Activated CD4-positive, alpha-beta T cell treated with anti-CD3 and anti-CD28 coated beads, Interleukin-2, amount 50 U/mL, for 4 hours (primary cell): ENCODE results near the gene USP14.
"Not testable (repeated sequence)": the region's sequence is repeated elsewhere in the genome, so short reads cannot be mapped to it uniquely, and the experiment has no call there.

Source experiments
- DNase-seq, 2 experiments: peaks; one replicate each; pipeline ENCODE4 v3.0.0-alpha.2; 2020

The USP14 gene

DNA sequence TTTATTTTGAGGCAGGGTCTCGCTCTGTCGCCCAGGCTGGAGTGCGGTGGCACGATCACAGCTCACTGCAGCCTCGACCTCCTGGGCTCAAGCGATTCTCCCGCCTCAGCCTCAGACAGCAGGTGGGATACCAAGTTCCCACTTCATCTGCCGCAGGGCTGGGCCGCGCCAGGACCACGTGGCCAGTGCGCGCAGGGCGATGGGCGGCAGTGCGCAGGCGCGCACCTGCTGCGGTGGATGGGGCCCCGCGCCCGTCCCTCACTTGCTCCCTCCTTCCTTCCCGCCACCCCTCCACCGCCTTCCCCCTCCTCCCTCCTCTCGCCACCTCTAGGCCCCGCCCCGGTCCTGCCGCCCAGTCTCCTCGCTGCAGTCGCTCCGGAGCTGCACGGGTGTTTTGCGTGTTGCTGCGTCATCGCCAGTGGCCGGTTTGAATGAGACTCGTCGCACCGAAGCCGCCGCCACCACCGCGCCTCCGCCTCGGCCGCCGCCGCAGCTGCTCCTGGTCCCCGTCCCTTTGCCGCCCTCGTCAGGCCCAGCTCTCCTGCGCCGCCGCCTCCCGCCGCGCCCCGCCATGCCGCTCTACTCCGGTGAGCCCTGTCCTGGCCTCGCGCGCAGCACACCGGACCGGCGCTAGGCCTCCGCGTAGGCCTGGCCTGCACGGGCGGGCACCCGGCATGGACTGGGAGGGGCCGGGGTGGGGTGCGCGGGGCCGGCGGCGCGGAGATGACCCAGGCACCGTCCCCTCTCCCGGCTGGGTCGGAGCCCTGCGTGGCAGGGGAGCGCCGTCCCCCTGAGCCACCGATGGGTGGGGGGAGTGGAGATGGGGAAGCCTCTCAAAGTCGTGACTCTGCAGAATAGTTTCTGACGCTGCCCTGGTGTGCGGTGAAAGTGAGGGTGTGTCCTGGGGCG, at the start of gene USP14:
Gene USP14 (plus strand): TSS at position 430 of the 909 bp plus-strand sequence. CDS start 142 bp downstream, at position 572.
- DNase-seq: peak; percentile 97 to 98

DNA sequence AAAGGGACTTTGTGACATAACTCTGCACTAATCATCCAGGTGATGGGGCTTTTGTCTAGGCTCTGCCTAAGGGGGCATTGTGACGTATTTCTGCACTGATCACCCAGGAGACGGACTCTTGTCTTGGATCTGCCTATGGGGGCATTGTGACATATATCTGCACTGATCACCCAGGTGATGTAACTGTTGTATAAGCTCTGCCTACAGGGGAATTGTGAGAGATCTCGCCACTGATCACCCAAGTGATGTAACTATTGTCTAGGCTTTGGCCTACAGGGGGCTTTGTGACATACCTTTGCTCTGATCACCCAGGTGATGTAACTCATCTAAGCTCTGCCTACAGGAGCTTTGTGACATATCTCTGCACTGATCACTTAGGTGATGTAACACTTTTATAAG, 49.7 kb upstream of the USP14 start:
- not testable (repeated sequence) for DNase-seq

DNA sequence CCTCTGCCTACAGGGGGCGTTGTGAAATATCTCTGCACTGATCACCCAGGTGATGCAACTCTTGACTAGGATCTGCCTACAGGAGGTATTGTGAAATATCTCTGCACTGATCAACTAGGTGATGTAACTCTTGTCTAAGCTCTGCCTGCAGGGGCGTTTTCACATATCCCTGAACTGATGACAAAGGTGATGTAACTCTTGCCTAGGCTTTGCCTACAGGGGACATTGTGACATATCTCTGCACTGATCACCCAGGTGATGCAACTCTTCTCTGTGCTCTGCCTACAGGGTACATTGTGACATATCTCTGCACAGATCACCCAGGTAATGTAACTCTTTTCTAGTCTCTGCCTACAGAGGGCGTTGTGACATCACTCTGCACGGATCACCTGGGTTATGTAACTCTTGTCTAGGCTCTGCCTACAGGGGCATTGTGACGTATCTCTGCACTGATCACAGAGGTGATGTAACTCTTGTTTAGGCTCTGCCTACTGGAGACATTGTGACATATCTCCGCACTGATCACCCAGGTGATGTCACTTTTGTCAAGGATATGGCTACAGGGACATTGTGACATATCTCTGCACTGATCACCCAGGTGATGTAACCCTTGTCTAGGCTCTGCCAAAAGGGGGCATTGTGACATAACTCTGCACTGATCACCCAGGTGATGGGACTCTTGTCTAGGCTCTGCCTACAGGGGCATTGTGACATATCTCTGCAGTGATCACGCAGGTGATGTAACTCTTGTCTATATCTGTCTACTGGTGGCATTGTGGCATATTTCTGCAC, 49.0 kb upstream of the USP14 start:
- DNase-seq: peak in 1 of 2 experiments; percentile 31

DNA sequence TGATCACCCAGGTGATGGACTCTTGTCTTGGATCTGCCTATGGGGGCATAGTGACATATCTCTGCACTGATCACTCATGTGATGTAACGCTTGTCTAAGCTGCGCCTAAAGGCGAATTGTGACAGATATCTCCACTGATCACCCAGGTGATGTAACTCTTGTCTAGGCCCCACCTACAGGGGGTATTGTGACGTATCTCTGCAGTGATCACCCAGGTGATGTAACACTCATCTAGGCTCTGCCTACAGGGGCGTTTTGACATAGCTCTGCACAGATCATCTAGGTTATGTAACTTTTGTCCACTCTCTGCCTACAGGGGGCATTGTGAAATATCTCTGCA, 48.5 kb upstream of the USP14 start:
- DNase-seq: not testable (repeated sequence)

DNA sequence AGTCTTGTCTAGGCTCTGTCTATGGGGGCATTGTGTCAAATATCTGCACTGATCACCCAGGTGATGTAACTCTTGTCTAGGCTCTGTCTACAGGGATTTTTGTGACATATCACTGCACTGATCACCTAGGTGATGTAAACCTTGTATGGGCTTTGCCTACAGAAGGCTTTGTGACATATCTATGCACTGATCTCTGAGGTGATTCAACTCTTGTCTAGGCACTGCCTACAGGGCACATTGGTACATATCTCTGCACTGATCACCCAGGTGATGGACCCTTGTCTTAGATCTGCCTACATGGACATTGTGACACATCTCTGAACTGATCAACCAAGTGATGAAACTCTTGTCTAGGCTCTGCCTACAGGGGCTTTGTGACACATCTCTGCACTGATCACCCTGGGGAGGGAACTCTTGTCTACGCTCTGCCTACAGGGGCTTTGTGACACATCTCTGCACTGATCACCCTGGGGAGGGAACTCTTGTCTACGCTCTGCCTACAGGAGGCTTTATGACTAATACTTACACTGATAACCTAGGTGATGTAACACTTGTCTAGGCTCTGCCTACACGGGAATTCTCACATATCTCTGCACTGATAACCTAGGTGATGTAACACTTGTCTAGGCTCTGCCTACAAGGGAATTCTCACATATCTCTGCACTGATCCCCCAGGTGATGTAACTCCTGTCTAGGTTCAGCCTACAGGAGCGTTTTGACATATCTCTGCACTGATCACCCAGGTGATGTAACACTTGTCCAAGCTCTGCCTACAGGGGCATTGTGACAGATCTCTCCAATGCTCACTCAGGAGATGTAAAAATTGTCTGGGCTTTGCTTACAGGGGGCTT, 47.8 kb upstream of the USP14 start:
- peak; percentile 13 to 33 for DNase-seq

DNA sequence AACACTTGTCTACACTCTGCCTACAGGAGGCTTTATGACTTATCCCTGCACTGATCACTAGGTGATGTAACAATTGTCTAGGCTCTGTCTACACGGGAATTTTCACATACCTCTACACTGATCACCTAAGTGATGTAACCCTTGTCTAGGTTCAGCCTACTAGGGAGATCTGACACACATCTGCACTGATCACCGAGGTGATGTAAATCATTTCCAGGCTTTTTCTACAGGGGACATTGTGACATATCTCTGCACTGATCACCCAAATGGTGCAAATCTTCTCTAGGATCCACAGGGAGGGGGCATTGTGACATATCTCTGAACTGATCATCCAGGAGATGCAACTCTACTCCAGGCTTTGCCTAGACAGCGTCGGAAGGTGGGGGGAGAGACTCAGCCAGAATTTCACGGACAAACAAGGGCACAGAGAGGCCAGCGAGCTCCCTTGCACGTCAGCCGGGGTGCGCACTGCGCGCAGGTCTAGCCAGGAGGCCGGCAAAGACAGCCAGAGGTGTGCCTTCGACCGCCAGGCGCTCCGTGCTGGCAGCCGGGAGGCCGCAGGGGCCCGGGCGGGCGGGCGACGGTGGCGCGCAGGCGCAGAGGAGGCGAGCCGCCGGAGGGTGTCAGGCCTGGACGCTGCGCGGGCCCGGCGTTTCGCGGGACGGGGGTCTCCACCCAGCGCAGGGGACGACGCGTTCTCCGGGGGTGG, 46.9 kb upstream of the USP14 start:
- DNase-seq: peak; percentile 51 to 59

DNA sequence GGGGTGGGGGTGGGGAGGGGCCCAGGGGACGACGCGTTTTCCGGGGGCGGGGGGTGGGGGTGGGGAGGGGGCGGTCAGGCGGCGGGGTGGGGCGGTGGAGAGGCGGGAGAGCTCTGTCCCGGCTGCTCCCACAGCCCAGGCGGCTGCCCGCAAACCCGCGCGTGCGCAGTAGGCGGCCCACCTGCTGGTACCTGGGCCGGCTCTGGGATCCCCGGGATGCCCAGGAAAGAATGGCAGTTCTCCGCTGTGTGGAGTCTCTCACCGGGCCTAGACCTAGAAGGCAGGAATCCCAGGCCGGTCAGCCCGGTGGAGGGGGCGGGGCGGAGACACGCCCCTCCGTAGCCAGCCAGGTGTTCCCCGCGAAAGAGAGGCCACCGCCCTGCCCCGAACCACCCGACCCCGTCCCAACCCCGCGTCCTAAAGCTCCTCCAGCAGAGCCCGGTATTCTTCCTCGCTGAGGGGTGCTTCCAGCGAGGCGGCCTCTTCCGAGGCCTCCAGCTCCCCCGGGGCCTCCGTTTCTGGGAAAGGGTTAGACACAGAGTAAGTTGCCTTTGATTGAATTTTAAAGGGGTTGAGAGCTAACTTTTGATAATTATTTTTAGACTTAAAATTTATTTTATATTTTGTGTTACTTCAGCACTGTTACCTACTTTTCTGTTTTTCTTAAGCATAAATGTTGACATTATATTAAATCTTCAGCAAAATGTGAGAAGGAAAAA, 46.2 kb upstream of the USP14 start:
- DNase-seq: not testable (repeated sequence)

DNA sequence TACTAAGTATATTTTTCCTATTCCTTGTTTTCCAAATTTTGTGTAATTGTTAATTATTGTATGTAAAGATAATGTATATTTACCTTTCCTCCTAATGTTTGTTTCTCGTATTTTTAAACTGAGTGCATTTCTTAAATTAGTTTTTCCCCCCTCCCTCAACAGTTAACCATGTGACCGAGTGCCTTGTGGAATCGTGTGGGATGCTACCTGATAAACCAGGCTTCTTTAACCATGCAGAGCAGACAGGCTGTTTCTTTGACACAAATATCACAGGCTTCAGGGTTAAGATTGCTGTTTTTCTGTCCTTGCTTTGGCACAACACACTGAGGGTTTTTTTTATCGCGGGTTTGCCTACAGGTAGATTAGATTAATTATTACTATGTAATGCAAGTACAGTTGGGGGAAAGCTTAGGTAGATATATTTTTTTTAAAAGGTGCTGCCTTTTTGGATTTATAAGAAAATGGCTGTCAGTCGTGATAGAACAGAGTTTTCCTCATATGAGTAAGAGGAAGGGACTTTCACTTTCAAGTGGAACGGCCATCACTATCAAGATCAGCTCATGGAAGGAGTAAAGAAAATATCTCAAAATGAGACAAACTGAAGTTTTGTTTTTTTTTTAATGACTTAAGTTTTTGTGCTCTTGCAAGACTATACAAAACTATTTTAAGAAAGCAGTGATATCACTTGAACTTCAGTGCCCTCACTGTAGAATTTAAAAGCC, 37.7 kb upstream of the USP14 start:
- not testable (repeated sequence) for DNase-seq

DNA sequence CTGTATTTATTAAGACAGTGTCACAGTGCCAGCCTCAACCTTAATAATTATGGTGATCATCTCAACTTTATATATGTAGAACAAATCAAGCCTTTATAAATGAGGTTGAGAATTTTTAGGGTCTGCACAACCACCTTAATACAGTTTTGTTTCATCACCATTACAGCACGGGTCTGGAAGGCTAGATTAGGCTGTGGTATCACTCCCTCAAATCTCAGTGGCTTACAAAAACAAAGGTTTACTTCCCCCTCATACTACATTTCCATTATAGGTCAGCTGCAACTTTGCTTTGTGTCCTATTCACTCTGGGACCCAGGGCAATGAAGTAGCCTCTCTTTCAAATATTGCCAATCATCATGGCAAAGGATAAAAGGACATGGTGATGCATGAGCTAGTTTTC, 23.3 kb upstream of the USP14 start:
- no peak for DNase-seq

DNA sequence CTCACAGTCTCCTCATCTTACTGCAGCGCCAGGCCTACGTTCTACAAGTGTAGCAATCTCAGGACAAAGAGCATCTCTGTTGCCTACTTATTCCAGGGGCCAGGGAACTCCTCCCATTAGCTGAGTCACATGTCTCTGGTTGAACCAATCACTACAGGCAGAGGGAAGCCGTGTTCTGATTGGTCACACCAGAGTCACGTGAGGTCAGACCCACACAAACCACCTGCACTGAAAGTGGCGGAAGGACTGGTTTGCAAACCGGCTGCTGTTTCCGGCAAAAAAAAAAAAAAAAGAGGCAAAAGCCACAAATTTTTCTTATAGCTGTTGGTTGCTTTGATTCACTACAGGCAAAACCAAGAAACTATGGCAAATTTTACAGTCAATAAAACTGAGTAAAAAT, 21.9 kb upstream of the USP14 start:
- peak; percentile 4 to 6 for DNase-seq

DNA sequence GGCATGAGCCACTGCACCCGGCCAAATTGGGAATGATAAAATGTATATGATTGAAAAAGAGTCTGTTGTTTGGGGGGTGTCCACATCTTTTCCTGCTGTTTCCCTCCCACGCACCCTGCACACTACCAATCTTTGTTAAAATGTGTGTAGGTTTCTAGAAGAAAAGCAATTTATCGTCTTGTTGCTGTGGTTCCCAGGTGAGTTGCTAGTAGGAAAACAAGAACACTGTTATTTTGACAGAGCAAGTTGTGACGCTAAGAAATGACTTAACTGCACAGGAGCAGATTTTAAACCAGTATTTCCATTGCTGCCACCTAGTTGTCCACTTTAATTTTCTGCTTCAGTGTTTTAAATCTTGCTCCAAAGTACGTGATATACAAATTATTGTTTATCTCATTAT, 21.0 kb upstream of the USP14 start:
- no peak for DNase-seq

DNA sequence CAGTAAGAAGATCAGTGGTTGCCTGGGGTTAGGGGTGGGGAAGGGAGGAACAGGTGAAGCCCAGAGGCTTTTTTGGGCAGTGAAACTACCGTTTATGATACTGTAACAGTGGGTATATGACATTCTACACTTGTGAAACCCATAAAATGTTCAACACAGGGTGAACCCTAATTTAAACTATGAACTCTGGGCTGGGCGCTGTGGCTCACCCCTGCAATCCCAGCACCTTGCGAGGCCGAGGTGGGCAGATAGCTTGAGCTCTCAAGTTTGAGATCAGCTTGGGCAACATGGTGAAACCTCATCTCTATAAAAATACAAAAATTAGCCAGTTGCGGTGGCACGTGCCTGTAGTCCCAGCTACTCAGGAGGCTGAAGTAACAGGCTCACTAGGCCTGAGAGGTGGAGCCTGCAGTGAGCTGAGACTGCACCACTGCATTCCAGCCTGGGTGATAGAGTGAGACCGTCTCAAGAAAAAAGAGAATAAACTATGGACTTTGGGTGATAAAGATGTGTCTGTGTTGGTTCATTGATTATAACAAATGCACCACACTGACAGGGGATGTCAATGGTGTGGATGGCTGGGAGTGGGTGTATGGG, 17.6 kb upstream of the USP14 start:
- no peak for DNase-seq

DNA sequence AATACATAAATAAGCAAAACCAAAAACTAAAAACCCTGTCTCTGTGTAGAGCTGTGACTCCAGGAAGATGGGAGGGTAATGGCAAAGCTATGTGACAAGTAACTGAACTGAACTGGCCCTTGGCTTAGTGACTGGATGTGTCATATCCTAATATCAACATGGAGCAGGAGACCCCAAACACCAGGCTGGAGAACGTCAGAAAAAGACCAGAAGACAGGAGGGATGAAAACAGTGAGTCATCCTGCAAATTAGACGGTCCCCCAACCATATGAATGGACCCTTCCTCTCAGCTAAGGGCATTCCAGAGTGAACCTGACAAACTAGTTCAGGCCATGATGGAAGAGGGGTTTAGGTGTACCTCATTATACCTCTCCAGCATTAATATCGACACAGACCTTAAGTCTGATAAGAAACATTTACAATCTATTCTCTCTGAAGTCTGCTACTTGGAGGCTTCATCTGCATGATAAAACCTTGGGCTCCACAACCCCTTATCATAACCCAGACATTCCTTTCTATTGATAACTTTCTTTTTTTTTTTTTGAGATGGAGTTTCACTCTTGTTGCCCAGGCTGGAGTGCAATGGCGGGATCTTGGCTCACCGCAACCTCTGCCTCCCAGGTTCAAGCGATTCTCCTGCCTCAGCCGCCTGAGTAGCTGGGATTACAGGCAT, 15.6 kb upstream of the USP14 start:
- not testable (repeated sequence) for DNase-seq

DNA sequence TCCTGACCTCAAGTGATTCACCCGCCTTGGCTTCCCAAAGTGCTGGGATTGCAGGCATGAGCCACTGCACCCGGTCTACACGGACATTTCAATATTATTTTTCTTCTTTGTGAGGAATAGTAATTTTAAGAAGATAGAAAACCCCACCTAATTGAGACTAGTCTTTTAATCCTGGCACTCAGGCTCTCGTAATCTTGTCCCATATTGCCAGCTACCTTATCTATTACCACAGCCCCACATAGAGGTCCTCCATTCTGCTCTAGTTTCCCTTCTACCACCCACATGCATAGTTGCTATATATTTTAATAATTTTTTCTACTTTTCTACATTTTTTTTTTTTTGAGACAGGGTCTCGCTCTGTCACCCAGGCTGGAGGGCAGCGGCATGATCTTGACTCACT, 9.5 kb upstream of the USP14 start:
- no peak for DNase-seq

DNA sequence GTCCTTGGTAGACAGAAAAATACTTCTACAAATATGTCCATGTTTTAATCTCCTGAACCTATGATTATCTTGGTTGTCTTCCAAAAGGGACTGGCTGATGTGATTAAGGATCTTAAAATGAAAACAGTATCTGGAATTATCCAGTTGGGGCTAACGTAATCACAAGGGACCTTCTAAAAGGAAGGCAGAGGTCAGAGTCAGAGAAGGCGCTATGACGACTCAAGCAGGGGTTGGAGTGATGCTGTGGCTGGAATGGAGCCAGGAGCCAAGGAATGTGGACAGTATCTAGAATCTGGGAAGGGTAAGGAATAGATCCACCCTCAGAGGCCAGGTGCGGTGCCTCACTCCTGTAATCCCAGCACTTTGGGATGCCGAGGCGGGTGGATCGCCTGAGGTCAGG, 4.2 kb upstream of the USP14 start:
- no peak for DNase-seq

DNA sequence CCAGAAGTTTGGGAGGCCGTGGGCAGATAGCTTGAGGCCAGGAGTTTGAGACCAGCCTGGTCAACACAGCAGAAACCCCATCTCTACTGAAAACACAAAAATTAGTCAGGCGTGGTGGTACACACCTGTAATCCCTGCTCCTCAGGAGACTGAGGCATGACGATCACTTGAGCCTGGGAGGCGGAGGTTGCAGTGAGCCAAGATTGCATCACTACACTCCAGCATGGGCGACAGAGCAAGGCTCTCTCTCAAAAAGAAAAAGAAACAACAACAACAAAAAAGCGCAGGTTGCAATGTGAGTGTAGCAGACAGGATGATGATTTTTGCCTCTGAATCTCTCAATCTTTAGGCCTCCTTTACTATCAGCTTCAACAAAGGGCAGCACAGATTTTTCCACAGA, 2.7 kb upstream of the USP14 start:
- DNase-seq: no peak

DNA sequence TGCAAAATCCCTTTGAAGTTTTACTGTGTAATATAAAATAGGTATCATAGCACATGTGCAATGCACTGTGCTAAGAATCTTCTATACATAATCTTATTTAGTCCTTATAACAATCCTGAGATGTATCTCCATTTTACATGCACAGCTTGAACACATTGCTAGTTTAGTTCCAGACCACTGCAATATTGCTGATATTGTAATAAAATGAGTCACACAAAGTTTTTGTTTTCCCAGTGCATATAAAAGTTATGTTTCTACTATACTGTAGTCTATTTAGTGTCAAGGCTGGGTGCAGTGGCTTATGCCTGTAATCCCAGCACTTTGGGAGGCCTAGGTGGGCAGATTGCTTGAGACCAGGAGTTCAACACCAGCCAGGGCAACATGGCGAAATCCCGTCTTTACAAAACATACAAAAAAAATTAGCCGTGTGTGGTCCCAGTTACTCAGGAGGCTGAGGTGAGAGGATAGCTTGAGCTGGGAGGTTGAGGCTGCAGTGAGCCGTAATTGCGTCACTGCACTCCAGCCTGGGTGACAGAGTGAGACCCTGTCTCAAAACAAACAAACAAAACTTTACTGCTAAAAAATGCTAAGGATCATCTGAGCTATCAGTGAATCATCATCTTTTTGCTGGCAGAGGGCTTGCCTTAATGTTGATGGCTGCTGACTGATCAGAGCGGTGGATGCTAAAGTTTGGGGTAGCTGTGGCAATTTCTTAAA, 1.7 kb upstream of the USP14 start:
- no peak for DNase-seq

DNA sequence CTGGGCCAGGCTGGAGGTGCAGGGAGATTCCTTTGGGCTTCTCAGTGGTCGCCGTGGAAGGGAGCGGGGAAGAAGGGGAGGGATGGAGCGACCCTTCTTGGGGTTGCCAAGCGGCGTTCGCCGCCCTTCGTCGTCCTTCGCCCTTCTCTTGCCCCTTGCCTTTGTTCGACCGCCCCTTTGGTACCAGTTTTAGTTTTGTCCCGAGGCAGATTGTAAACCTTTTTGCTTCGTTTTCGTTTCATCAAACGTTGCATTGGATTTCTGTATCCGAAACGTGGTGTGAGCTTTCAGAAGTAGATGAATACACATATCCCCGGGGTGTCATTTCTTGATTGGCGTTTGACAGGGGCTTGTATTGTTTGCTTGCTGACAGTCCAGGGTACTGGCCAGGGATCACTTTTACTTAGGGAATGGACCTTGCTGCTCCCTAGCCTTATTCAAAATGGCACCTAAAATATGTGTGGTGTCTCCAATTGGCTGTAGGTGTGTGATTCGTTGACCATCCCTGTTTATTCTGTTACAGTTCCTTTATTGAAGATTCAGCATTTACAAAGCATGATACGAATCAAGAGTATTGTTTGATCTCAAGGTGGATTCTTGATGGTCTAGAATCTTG, 788 bp downstream of the USP14 start:
- DNase-seq: no peak

DNA sequence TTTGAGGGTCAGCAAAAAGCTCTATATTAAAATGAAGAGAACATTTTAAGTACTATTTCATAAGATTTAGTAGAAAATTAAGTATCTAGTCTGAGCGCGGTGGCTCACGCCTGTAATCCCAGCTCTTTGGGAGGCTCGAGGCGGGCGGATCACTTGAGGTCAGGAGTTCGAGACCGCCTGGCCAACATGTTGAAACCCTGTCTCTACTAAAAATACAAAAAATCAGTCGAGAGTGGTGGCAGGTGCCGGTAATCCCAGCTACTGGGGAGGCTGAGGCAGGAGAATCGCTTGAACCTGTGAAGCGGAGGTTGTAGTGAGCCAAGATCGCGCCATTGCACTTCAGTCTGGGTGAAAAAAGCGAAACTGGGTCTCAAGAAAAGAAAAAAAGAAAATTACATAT, 1.6 kb downstream of the USP14 start:
- DNase-seq: no peak
